ENCODE data around the gene CCDC82.

Gene CCDC82

DNA sequence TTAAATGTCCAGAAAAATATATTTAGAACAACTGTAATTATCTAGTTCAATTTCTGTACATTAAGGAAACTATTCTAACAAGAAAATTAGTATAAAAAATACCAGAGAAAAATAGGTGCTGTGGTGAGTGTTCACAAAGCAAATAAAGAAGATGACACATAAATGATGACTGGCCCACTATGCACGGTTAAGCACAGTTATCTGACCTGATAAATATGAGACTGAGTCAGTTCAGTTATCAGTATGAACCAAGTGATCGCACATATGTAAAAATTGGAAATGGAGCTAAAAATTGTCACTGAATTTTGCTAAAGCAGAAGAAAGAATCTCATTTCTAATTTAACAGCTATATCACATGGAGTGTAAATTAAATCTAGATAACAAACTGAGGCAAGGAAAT, 27.9 kb downstream of the CCDC82 start:
- peak; percentile 63 for DNase-seq (ENCODE audit: low read depth)

DNA sequence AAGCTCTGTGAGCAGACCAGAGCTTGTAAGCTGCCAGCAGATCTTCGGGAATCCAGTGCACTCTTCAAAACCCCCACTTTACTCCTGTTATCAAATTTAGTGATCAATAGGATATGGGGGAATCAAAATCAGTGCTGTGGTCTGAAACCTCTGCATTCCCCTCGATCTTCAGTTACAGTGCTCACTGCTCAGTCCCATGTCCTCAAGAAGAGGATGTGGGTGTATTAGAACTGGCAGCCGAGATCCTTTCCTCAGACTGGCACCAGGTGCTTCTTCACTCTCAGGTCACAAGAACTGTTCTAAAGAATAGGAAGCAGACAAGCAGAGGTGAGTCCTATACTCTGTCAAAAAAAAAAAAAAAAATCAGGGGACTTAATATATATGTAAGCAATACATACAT, 31.4 kb downstream of the CCDC82 start:
- DNase-seq (ENCODE audit: low read depth) = no peak

DNA sequence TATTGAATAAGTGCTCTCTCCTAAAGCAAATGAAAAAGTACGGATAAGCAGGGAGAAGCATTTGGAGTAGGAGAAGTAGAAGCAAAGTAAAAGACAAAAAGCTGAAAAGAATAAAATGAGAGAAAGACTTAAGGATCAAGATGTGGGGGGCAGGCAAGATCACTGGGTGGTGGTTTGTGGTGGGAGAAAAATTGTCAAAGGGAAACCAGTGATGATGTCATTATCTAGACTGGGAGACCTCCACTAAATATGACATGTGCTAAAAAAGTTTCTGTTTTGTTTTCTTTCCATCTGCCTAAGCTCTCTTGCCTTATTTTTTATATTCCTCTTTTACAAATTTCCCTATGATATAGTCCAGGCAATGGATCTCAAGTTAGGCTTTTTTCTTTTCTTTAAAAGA, 31.9 kb downstream of the CCDC82 start:
- no peak for DNase-seq (ENCODE audit: low read depth)

DNA sequence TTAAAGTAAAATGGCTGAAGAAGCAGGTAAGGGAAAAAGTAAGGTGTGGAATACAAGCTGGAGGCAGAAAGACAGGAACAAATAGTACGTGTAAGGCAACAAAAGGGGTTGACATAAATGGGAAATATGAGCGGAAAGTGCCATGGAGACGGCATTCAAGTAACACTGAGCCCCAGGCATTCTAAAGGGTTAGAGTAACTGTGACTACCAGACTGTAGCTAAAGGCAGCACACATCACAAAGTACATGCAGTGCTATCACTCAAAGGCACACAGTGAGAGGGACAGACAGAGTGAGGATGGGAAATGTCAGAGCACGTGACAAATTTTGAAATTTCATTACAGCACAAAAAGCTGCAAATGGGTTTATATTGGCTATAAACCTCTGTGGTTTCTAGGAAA, 32.9 kb downstream of the CCDC82 start:
- DNase-seq (ENCODE audit: low read depth) = no peak

DNA sequence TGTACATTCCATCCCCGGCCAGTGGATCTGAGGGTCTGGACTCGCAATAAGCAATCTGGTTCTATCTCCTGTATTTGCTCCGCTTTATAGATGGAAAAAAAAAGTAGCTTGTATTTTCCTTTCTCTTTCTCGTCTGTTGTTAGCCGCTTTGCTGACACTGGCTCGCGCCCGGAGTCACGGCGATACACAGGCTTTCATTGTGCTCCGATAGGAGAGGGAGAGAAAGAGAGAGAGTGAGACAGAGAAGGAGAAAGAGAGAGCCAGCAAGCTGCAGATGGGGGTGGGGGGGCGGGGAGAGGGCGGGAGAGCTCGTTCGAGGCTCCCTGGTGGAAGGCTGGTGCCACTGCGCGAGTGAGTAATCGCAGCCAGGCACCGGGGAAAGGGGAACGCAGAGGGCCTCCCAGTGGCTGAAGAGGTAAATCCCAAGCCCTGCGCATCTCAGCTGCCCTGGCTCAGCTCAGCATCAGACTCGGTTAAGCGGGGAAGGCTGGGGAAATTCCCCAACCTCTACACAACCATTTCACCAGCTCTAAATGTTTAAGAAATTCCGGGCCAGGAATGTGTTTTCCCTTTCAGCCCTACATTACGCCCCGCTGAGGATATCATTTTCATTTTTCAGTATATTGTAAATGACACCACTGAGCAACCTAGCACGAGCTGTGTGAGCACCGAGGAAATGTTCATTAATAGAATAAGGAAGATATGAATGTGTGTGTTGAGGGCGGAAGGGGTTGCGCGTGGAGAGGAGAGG, 46.6 kb downstream of the CCDC82 start, which contains the start of gene MAML2:
Gene MAML2, minus strand, starts transcription at position 235 of the 751 bp plus-strand sequence. CDS start 1,300 bp downstream, outside the sequence.
- peak; percentile 97 for DNase-seq (ENCODE audit: low read depth)

DNA sequence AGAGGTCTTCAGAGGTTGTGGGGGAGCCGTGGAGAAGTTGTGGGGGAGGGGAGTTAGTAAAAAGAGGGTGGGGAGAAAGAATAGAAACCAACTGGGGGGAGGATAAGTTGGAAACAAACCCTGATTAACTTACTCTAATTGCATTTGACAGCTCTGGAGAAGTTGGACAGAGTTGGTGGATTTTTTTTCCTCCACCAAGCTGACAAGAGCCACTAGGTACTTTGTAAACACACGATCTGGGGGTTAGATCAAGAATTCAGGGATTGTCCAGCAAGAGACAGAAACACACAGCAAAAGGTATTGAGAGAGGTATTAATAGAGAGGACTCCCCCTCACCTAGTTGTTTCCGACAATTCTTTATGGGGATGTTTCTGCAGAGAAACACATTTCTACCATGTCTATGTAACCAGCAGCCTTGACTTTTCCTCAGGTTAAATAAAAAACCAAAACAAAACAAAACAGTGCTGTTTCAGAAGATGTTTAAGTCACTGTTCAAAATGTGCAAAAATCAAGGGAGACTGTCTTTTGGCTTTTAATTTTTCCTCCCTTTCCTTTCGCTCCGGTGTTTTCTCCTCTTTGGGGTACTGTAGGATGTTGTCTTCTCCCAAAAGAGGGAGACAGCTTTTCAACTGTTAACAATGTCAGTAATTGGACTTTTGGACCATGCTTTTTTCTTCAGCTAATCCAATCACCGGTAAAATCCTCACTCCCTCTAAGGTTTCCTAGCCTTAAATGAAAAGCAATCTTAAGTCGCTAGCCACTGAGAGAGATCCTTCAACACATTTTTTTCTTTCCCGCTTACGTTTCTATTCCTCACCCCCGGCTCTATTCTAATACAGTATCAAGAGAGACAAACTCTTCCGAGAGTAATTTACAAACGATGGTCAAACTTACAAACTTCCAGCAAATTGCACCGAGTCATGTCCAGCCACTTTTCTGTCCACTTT, 47.4 kb downstream of the CCDC82 start:
- DNase-seq (ENCODE audit: low read depth) = peak; percentile 53

DNA sequence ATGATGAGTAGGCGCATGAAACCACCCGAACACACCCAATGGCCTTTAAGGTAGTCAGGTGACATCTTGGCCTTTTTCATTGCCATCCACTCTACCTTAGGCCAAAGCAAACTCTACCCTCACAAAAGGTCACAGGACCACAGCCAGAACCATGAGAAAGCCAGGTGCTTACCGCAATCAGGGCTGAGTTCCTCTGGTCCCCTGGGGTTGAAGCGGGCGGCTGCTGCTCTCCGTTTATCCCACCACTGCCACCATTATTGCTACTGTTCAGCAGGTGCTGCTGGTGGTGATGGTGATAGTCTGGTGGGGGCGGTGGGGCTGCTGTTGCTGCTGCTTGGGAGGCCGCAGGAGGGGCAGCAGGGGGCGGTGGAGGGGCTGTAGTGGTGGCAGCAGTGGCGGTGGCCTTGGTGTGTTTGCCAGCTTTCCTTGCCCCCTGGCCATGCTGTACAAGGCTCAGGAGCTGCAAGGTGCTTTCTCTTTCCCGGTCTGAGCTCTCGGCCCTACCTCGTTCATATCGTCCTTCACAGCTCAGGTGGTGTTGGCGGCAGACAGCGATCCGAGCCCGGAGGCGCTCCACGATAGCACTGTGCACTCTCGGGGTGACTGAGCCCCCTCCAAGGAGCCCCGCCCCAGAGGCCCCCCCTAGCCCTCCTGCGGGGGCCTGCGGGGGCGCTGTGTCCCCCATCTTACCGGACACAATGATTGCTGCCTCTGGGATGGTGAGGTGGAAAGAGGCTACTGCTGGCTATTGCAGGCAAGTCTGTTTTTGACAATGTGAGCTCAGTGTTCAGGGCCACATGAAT, 48.3 kb downstream of the CCDC82 start:
- DNase-seq (ENCODE audit: low read depth) = peak; percentile 63

DNA sequence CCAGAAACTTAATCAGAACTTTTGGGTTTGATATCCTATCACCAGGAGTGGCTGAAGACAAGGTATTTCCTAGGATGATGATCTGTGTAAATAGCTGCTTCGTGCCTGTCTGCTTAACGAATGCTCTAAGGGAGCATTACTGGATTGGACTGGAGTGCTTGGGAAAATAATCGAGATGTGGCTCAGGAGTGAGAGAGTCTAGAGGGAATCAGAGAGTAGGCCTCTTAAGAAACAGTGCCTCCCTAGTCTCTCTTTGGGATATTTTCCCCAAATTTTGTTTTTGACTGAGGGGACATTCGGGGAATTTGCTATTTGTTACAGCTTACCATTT, 49.2 kb downstream of the CCDC82 start:
- peak; percentile 41 for DNase-seq (ENCODE audit: low read depth)

DNA sequence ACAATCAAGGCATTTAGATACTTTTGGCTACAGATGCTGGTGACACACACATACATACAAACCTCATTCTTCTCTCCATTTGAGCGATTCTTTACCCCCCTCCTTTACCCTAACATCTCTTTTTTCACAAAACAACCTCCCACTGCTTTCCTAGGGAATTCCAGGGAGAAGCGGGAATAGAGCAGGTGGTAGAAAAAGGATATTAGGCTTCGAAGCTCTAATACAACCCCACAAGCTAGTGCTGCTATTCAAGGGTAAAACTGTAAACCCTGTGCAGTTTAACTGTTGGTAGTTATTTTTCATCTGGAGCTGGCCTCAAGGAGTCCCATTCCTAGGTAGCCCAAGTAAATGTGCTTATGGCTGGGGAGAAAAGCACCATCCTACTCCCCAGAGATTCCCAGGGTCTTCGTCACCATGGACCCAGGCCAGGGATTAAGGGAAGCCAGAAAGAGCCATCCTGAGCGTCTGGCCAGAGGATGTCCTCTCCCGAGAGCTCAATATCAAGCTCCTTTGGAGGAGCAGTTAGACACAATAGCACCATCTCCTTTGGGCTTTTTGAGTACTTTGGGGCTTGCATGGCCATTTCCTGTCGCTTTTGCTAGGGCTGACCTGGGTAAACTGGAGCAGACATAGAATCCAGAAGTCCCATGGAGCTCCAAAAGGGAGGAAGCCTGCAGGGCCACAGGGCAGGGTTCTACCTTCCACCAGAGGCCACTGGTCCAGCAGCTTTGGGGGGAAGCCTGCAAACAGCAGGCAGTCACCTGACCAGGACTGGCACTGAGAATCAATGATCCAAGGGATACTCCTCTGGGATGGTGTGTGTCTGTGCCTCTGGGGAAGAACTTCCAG, 49.8 kb downstream of the CCDC82 start:
- DNase-seq (ENCODE audit: low read depth) = peak; percentile 47

DNA sequence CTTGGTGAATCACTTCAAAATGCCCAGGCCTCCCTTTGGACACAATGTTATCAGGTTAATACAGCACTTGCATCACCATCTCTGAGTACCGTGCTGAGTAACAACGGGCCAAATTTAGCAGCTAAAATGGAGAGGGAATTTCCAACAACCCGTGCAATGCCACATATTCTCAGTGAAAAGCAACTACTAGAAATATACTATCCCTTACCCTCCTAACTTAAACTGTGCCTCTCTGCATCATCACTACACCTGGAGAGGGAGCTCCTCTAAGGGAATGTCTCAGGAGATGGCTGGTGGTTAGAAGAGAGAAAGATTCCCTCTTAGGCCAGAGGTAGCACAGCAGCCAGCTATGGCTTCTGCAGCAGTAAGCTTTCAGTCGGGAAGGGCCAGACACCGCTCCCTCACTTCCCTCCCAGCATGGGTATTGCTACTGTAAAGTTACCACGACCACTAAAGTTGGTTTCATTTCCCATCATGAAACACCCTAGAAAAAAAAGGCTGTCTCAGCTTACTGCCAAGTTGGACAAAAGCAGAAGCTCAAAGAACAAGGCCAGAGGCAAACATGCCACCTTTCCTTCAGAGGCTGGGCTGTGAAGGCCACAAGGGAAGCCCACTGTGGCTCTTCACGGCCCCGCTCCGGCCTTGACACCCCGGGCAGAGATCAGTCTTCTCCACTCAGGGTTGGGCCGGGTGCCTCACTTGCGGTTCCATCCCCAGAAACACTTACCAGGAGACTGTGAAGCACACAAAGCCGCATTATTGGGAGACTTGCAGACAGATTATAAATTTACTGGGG, 50.6 kb downstream of the CCDC82 start:
- peak; percentile 77 for DNase-seq (ENCODE audit: low read depth)

DNA sequence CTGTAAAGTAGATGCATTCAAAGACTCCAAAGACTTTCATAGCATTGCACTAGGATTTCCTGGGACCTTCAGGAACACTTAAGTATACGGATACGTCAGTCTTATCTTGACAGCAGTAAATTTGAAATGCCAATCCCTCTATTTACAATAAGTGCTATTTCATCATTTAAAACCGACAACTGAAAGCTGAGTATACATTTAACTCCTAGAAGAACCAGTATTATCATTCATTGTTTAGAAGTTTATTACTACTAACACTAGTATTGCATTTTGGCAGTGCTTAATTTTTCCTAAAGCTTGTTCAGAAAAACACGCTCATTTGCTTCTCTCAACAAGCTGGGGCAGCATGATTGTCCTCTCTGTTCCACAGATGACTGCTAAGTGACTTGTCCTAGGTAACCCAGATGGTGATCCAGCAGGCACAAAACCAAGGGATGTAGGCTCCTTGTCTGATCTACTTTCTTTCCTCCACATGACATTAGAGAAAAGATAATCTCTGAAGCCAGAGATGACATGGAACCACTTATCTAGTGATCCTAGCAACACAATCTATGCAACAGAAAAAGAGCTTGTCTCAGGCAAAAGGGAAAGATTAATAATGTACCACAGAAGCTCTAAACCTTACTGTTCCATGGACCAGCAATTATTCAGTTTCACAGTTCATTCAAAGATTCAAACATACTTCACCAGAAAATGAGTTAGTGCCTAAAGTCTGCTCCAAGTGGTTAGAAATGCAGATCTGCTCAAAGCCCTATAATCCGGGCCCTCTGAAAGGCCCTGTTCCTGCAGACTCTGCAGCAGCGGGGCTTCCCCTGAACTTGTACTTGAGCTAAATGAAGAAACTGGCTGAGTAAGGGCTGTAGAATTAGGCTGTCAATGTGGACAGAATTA, 51.9 kb downstream of the CCDC82 start:
- peak; percentile 81 for DNase-seq (ENCODE audit: low read depth)

DNA sequence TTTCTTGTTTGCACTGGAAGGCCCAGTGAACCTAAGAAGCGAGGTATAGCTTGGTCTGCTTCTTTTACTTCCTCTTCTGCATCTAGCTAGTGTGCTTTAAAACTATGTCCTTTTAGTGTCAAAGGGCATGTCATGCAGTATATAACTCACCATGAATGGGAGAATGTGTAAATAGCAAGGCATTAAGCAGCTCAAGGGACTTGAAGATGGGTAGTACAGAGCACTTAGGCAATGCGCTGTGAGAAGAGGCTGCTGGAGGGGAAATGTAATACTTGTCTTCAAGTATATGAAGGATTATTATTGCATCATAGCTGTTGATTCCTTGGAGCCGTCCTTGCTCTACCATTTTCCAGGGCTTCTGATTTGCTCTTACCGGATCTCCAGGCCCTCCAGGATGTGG, 54.3 kb downstream of the CCDC82 start:
- peak; percentile 56 for DNase-seq (ENCODE audit: low read depth)

DNA sequence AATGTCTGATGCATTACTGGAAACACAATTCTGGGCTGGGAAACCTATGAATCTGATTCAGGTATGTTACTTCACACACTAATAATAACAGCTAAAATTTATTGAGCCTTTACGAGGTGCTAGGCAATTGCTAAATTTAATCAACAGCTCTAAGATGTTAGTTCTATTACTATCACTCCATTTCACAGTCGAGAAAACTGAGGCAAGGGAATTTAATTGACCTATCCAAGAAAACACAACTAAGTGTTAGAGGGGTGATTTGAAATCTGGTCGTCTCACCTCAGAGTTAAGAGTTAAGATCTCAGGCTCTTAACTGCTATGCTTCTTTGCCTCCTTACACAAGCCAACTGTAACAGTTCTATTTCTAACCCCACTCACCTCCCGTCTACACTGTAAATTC, 55.5 kb downstream of the CCDC82 start:
- no peak for DNase-seq (ENCODE audit: low read depth)

DNA sequence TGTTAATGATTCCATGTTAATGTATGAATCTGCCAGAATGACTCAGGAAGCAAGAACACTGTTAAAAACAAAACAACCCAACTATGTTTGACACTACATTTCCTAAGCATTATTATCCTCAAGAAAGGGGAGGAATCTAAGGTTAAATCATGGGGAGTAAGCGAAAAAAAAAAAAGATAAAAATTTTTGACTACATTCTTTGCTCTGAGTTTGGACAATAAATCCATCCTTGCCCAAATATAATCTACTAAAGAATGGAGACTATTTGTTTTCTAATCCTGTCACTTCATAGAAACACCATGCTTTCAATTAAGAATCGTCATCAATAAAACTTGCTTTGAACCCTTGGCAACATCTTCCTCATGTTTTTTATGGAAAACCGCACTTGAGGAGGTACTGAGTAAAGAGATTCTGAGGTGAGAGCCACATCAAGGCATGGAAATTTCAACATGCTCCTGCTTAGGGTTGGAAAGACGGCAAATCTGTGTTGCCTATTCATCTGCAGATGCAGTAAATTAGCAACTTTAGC, 56.5 kb downstream of the CCDC82 start:
- peak; percentile 54 for DNase-seq (ENCODE audit: low read depth)

DNA sequence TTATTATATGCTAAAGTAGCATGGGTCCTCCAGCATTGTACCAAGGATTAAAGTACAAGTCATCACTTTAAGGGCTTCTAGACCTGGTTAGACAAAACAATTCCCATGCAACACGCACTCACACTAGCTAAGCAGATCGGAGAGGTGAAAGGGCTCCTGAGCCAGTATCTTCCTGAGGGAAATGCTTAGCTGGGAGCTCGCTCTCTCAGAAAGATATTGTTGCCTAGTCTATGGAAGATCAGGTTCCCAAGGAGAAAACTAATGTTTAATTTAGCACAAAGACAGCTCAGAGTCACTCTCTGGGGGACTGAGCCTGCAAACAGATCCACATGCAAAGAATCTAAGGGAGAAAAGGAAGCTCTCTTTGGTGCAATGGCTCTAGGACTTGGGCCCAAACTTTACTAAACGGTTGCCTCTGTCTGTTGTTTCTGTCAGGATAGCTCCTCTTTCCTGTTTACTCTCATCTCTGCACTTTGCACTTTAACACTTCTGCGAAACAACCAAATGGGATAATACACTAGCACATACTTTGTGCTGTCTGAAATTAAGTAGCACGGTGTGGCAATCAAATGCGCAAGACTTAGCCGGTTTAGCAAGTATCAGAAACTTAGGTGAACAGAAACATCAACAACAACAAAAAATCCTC, 57.5 kb downstream of the CCDC82 start:
- DNase-seq (ENCODE audit: low read depth) = no peak

DNA sequence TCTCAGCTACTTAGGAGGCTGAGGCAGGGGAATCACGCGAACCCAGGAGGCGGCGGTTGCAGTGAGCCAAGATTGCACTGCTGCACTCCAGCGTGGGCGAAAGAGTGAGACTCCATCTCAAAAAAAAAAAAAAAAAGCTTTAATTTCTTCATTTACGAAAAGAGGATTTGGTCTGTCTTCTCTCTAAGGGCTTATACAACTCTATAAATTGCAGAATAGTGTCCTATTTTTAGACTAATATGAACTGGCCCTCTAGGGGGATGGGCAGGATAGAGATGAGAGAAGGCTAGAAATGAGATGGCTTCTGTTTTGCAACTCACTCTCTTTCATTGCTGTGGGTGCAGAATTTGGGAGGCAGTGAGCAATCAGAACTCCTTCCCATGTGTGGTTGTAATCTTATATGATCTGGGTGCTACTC, 58.0 kb downstream of the CCDC82 start:
- no peak for DNase-seq (ENCODE audit: low read depth)

DNA sequence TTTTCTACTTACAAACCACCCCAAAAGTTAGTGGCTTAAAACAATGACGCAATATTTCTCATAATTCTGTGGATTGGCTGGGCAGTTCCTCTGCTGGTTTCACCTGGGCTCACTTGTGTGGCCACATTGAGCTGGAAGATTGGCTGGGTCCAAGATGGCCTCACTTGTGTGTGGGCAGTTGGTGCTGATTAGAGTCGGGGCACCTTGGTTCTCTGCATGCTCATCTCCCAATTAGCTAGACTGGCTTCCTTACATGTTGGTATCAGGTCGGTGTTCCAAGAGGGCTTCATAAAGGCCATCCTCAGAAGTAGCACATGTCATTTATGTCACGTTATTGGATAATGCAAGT, 59.2 kb downstream of the CCDC82 start:
- no peak for DNase-seq (ENCODE audit: low read depth)

DNA sequence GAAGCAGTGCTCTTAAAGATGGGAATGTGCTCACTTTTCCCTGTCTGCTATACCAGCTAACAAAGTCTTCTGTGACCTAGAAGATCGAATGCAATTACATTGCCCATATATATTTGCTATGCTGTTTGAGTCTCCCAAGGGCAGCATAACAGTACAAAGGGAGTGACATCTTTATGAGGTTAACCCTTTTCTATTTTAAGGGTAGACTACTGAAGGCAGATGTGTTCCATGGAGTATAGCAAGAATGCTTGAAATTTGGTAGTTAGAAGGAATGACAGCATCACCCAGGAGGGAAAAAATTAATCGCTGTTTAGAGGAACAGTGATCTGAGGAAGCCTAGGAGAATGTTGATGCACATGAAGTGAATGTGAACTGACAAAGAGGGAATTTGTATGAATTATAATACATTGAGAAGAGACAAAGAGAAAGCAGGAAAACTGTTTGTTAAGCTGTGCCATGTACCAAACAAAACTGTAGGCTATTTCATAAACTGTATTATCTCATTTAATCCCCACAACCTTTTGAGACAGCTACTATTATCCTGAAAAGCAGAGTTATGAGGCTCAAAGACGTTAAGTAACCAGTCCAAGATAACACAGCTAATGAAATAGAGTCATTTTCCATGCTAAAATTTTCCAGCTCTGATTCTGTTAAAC, 59.7 kb downstream of the CCDC82 start:
- DNase-seq (ENCODE audit: low read depth) = no peak
